Measurements from ENCODE around the gene CPS1. TPM values are rescaled to one million over a fixed set of nuclear protein-coding genes. Genes with fewer than 3 reads are reported as not detected.

CPS1 gene
- total RNA-seq, 1 experiment from 2014 or later: 14.2 TPM

GRCh38 chr2:210599476-210599875, 43.1 kb downstream of the CPS1 start:
- no peak overlapping the region for H2AK5ac ChIP-seq (ENCODE audit: insufficient read length, low read length)
- Mint-ChIP-seq H3K9me3 (no peaks in the 10 kb centered on the region), H3K36me3 (ENCODE audit: insufficient read depth in 1 of 3, low read depth in 3 of 3) (peaks cover 0 to 17% (median 0%) of the 10 kb centered on the region in 3 experiments; a peak in 2 of 7 replicates), H3K4me1 (no peaks in the 10 kb centered on the region), H3K27me3 (ENCODE audit: low read depth) (no peaks in the 10 kb centered on the region), H3K27ac (no peak overlapping the region), H3K4me3 (no peak overlapping the region)
- H3K4ac ChIP-seq (ENCODE audit: low read depth, low read length): no peak overlapping the region
- WGBS (ENCODE audit: extremely low coverage, insufficient read length, low lambda C conversion rate): no CpG with 5 or more reads among the region's 1 CpG
- H3K18ac ChIP-seq (ENCODE audit: insufficient read length, low read depth, low read length): no peak overlapping the region
- H3K4me2 ChIP-seq (ENCODE audit: insufficient read depth, insufficient read length, low read length): no peak overlapping the region
- H3K14ac ChIP-seq (ENCODE audit: insufficient read depth, low read length): no peak overlapping the region
- no peaks in the 10 kb centered on the region for H3K4me1 ChIP-seq (ENCODE audit: insufficient read depth, low read length)
- TF ChIP-seq CTCF (conservative IDR thresholded peaks at IDR 0.05): no peak
- H4K5ac ChIP-seq (ENCODE audit: insufficient read length, low read depth, low read length): no peak overlapping the region
- no peaks in the 10 kb centered on the region for H4K20me1 ChIP-seq (ENCODE audit: control insufficient read depth, insufficient read depth, insufficient read length)
- no peak overlapping the region for H3T11ph ChIP-seq (ENCODE audit: low read length)
- H3K79me1 ChIP-seq (ENCODE audit: insufficient read depth, low read depth, low read length, poor library complexity, severe bottlenecking): no peaks in the 10 kb centered on the region
- H3K27ac ChIP-seq (ENCODE audit: insufficient read length, low read depth, low read length): no peak overlapping the region
- H3K23me2 ChIP-seq (ENCODE audit: insufficient read length, low read depth, low read length, poor library complexity, severe bottlenecking): no peaks in the 10 kb centered on the region
- H4K91ac ChIP-seq (ENCODE audit: insufficient read length, low read depth, low read length): no peak overlapping the region
- H2BK15ac ChIP-seq (ENCODE audit: low read depth, low read length): no peak overlapping the region
- H4K8ac ChIP-seq (replicated peaks; ENCODE audit: insufficient read length, low read depth, low read length): no peak overlapping the region
- H2BK20ac ChIP-seq (ENCODE audit: low read depth, low read length, poor library complexity, severe bottlenecking): no peak overlapping the region
- H2AFZ ChIP-seq (ENCODE audit: low read length): no peak overlapping the region
- H3K9me3 ChIP-seq (ENCODE audit: control insufficient read depth, low read depth, low read length): no peaks in the 10 kb centered on the region
- H2BK5ac ChIP-seq (ENCODE audit: insufficient read length, low read length): no peak overlapping the region
- H2BK12ac ChIP-seq (ENCODE audit: insufficient read length, low read depth, low read length): no peak overlapping the region
- DNase-seq: no peak
- H2BK120ac ChIP-seq (ENCODE audit: low read depth, low read length, poor library complexity, severe bottlenecking): no peak overlapping the region
- no peak overlapping the region for H3K23ac ChIP-seq (ENCODE audit: insufficient read length, low read depth, low read length)
- H3K79me2 ChIP-seq (ENCODE audit: insufficient read depth, low read length): no peaks in the 10 kb centered on the region
- no peaks in the 10 kb centered on the region for H3K27me3 ChIP-seq (ENCODE audit: insufficient read depth, low read length)
- H3K9ac ChIP-seq (ENCODE audit: extremely low read depth, insufficient read length, low read length): no peak overlapping the region
- H3K56ac ChIP-seq (ENCODE audit: insufficient read length, low read depth, low read length): no peak overlapping the region

Measured in H9 (cell line).